NT2/D1 (cell line): ENCODE data around the gene DNAAF1.

Experiments
- DNase-seq: peaks from one replicate; pipeline ENCODE4 v3.0.0-alpha.2; 2011; ENCODE audit warnings: low read depth, low spot score
- H3K27me3 ChIP-seq: 2 replicates; pipeline ENCODE4 v1.6.0; 2011; ENCODE audit warnings: mild to moderate bottlenecking; ENCODE audit not compliant: insufficient read length, insufficient read depth
- H3K36me3 ChIP-seq: 2 replicates; pipeline ENCODE4 v1.6.1; 2011; ENCODE audit warnings: mild to moderate bottlenecking, low read length, mixed read lengths; ENCODE audit not compliant: insufficient read depth, insufficient read length
- H3K4me1 ChIP-seq: 2 replicates; pipeline ENCODE4 v1.5.1; 2011; ENCODE audit not compliant: insufficient read depth, insufficient read length
- H3K4me3 ChIP-seq: 2 replicates; pipeline ENCODE4 v1.5.1; 2011; ENCODE audit warnings: low read depth; ENCODE audit not compliant: insufficient read length
- H3K9ac ChIP-seq: 2 replicates; pipeline ENCODE4 v1.6.0; 2011; ENCODE audit warnings: low read depth; ENCODE audit not compliant: insufficient read length
- H3K9me3 ChIP-seq: 2 replicates; pipeline ENCODE4 v1.5.1; 2011; ENCODE audit warnings: mild to moderate bottlenecking, low read length; ENCODE audit not compliant: insufficient read depth
- SUZ12 ChIP-seq: IDR thresholded peaks from 2 replicates; pipeline ENCODE4 v1.6.1; 2011; ENCODE audit not compliant: insufficient read length, insufficient read depth; ENCODE audit errors: extremely low read depth
- YY1 ChIP-seq: IDR thresholded peaks from 2 replicates; pipeline ENCODE4 v1.6.1; 2011; ENCODE audit not compliant: insufficient read length, insufficient read depth
- ZNF274 ChIP-seq: IDR thresholded peaks from 2 replicates; pipeline ENCODE4 v1.6.1; 2011; ENCODE audit warnings: mild to moderate bottlenecking, low read depth, low read length

DNAAF1 gene

DNA sequence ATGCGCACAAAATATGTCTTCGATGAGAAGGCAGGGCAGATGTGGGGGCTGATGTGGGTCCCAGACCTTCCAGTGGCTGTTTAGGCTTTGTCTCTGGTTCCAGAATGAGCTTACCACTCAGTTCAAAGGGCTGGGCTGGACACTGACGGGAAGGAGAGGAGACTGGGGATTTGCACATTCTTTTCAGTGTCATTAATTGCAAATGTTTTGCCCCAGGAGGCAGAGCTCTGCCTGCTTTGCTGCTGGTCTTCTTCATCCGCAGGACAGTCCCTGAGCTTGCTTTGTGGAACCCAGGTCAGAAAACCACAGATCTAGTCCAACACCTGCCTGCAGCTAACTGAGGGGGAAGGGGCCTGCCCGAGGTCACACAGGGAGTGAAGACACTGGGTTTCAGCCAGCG is 73.8 kb downstream of the DNAAF1 start:
- no peak overlapping the region for H3K4me3 ChIP-seq
- H3K36me3 ChIP-seq = no peaks in the 10 kb centered on the region
- peaks cover 3% of the 10 kb centered on the region for H3K4me1 ChIP-seq
- H3K9me3 ChIP-seq = no peaks in the 10 kb centered on the region; the same call in 1 of the 2 replicates
- peak; percentile 58 for DNase-seq
- no peaks in the 10 kb centered on the region for H3K27me3 ChIP-seq
- H3K9ac ChIP-seq = no peak overlapping the region
- no peak for TF ChIP-seq ZNF274

DNA sequence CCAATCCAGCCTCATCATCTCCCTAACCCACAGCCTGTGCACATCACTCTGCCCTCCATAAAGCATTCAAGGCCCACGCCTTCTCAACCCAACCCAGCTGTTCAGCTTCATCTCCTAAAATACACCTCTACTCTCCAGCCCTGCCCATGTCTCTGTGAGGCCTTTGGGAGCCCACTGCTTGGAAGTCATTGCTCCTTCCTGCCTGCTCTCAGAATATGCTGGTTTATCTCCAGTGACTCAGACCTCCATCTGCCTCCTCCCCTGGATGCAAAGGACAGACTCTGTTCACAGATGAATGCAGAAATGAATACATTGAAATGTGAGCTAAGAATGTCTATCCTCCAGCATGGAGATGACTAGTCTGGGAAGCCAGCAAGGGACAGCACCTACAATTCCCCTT is 75.7 kb downstream of the DNAAF1 start:
- no peaks in the 10 kb centered on the region for H3K36me3 ChIP-seq
- TF ChIP-seq SUZ12 (no peak), YY1 (no peak), ZNF274 (no peak)
- peaks cover 5% of the 10 kb centered on the region for H3K4me1 ChIP-seq
- no peak overlapping the region for H3K9ac ChIP-seq
- H3K27me3 ChIP-seq = no peaks in the 10 kb centered on the region
- no peak overlapping the region for H3K4me3 ChIP-seq
- H3K9me3 ChIP-seq = no peaks in the 10 kb centered on the region; the same call in 1 of the 2 replicates
- DNase-seq = no peak

DNA sequence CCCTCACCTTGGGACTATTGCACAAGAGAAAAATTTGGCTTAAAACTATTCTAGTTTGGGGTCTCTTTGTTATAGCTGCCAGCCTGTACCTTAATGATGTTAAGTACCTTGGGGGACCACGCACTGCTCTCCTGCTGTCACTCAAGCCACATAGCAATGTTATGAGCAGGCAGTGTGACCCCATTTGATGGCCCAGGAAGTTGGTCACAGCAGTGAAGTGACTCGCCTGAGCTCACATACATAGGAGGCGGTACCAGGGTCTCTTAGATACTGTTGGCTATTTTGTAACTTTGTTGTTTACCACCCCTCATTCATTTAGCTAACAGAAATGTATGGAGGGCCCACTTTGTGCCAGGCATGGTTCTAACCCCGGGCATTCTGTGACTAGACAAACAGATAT is 78.3 kb downstream of the DNAAF1 start:
- Histone ChIP-seq H3K27me3 (no peaks in the 10 kb centered on the region), H3K4me1 (peaks cover 10% of the 10 kb centered on the region), H3K36me3 (no peaks in the 10 kb centered on the region), H3K9ac (no peak overlapping the region), H3K4me3 (no peak overlapping the region), H3K9me3 (no peaks in the 10 kb centered on the region; the same call in 1 of the 2 replicates)
- TF ChIP-seq ZNF274 (no peak), SUZ12 (no peak), YY1 (no peak)
- DNase-seq = no peak

DNA sequence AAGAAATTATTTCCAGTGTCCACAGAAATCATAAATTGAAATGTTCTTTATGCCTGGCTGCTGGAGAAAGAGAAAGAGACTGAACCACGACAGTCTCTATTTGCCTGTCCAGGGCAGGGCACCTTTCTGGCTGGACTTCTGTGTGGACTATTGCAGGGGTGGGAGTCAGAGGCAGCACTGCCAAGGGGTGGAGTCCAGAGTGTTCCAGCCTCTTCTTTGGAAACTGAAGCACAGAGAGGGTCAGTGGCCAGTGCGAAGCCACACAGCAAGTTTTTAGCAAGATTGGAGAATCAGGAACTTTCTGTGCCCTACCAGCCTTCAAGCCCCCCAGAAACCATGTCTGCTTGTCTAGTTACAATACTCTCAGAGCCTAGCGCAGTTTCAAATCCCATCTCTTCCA is 79.4 kb downstream of the DNAAF1 start:
- H3K27me3 ChIP-seq = no peaks in the 10 kb centered on the region
- TF ChIP-seq YY1 = no peak
- no peak for TF ChIP-seq SUZ12
- no peak for TF ChIP-seq ZNF274

DNA sequence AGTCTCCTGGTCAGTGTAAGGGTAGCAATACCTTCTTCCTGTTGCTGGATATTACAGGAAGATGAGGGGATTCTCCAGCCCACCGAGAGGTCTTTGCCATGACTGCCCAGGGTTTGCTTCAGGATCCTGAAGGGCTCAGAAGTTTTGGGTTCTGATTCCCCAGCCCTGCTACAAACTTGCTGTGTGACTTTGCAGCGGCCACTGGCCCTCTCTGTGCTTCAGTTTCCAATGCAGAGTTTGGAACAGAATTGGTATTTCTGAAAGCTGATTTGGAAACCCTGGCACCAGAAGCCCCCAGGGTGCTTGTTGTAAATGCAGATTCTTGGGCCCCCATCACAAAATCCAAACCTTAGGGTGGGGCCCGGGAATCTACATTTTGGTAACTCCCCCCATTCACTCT is 80.0 kb downstream of the DNAAF1 start:
- no peak overlapping the region for H3K9ac ChIP-seq
- DNase-seq = no peak
- H3K36me3 ChIP-seq = no peaks in the 10 kb centered on the region
- H3K4me3 ChIP-seq = no peak overlapping the region
- TF ChIP-seq ZNF274 = no peak
- no peaks in the 10 kb centered on the region for H3K27me3 ChIP-seq
- no peaks in the 10 kb centered on the region; the same call in 1 of the 2 replicates for H3K9me3 ChIP-seq
- peaks cover 12% of the 10 kb centered on the region for H3K4me1 ChIP-seq

More for the DNA sequence above, 79.4 kb downstream of the DNAAF1 start:
- H3K9ac ChIP-seq = no peak overlapping the region
- no peaks in the 10 kb centered on the region; the same call in 1 of the 2 replicates for H3K9me3 ChIP-seq
- peaks cover 13% of the 10 kb centered on the region for H3K4me1 ChIP-seq
- no peak overlapping the region for H3K4me3 ChIP-seq
- H3K36me3 ChIP-seq = no peaks in the 10 kb centered on the region
- no peak for DNase-seq

DNA sequence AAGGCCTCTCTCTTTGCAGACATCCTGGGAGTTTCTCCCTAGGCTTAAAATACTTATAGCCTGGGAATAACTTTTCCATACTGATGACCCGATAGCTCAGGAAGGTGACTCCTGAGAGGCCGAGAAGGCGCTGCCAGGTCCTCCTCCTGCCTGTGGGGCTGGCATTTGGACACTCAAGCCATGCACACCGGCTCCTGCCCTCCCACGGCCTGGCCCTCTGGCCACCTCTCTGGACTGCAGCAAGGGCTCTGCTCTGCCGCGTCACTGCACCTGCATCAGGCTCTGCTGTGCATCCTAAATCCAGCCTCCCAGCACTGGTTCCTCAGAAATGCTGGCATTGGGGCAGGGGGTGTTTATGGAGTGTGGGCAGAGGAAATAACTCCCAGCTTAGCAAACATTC is 80.5 kb downstream of the DNAAF1 start:
- no peak for DNase-seq
- H3K27me3 ChIP-seq = no peaks in the 10 kb centered on the region
- no peaks in the 10 kb centered on the region; the same call in 1 of the 2 replicates for H3K9me3 ChIP-seq
- peaks cover 11% of the 10 kb centered on the region for H3K4me1 ChIP-seq
- no peak for TF ChIP-seq ZNF274
- no peak for TF ChIP-seq YY1
- no peak for TF ChIP-seq SUZ12
- no peak overlapping the region for H3K9ac ChIP-seq
- H3K36me3 ChIP-seq = no peaks in the 10 kb centered on the region
- no peak overlapping the region for H3K4me3 ChIP-seq

DNA sequence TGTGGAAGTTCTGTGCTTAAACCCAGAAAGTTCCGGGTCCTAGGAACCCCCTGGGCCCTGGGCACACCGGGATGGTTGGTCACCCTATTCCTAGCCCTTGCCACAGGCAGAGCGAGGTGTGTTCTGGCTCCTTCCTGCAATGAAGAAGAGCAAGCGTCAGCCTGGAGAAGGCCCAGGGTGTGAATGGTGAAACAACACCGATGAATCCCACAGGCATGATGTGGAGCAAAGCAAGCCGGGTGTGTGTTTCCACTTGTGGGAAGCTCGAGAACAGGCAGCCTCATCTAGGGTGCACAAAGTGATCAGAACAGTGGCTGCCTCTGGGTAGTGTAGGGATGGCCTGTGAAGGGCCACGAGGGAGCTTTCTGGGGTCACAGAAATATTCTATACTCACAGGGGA is 80.9 kb downstream of the DNAAF1 start:
- no peaks in the 10 kb centered on the region for H3K27me3 ChIP-seq
- no peak for DNase-seq
- H3K4me3 ChIP-seq = no peak overlapping the region
- no peaks in the 10 kb centered on the region for H3K36me3 ChIP-seq
- TF ChIP-seq YY1 = no peak
- no peak for TF ChIP-seq ZNF274
- no peak for TF ChIP-seq SUZ12
- peak overlapping the region; percentile 51 for H3K9ac ChIP-seq
- no peaks in the 10 kb centered on the region; the same call in 1 of the 2 replicates for H3K9me3 ChIP-seq
- peaks cover 11% of the 10 kb centered on the region for H3K4me1 ChIP-seq
